CD14-positive monocyte (primary cell): ENCODE results near the gene NRXN3. TPM values are rescaled to one million over a fixed set of nuclear protein-coding genes. Genes with fewer than 3 reads are reported as not detected.

ENCODE experiments used
- DNase-seq, 3 donors: peaks; one replicate each; pipeline ENCODE4 v3.0.0-alpha.2; 2011 to 2022
- H2AFZ ChIP-seq: 2 replicates; pipeline ENCODE4 v1.6.0; 2012; ENCODE audit warnings: mild to moderate bottlenecking, low read depth, low read length, inconsistent platforms; ENCODE audit not compliant: insufficient read depth, poor library complexity, severe bottlenecking
- H3K27ac ChIP-seq, 2 donors: 1 replicate in 1 of 2; 2 replicates in 1 of 2; pipeline ENCODE4 v1.5.1; 2012 to 2013; ENCODE audit warnings: low read length in 2 of 2, control low read depth in 1 of 2, inconsistent platforms in 1 of 2, low read depth in 1 of 2, mild to moderate bottlenecking in 1 of 2
- H3K27me3 ChIP-seq, 2 donors: one replicate each; pipeline versions ENCODE4 v1.6.0 to v1.6.1; 2011 to 2013; ENCODE audit warnings: low read length in 2 of 2; ENCODE audit not compliant: control insufficient read depth in 2 of 2, insufficient read depth in 2 of 2
- H3K36me3 ChIP-seq, 2 donors: replicated peaks in 1 of 2; 1 replicate in 1 of 2; 2 replicates in 1 of 2; pipeline versions ENCODE4 v1.5.1 to v1.6.1; 2012 to 2013; ENCODE audit warnings: low read length in 2 of 2, control low read depth in 1 of 2, inconsistent platforms in 1 of 2, mild to moderate bottlenecking in 1 of 2; ENCODE audit not compliant: insufficient read depth in 2 of 2, control insufficient read depth in 1 of 2
- H3K4me1 ChIP-seq, 2 donors: 1 replicate in 1 of 2; 2 replicates in 1 of 2; pipeline versions ENCODE4 v1.5.1 to v1.6.1; 2012 to 2013; ENCODE audit warnings: low read length in 2 of 2, control low read depth in 1 of 2, inconsistent platforms in 1 of 2, mild to moderate bottlenecking in 1 of 2, moderate library complexity in 1 of 2; ENCODE audit not compliant: insufficient read depth in 2 of 2, control insufficient read depth in 1 of 2
- H3K4me2 ChIP-seq: replicated peaks from 2 replicates; pipeline ENCODE3; 2012; ENCODE audit warnings: low read length, moderate library complexity, mild to moderate bottlenecking; ENCODE audit not compliant: poor library complexity, severe bottlenecking; ENCODE audit errors: extremely low read depth
- H3K4me3 ChIP-seq, 3 experiments: fragments of 200-600 bp in 1 of 3; sonication (generic) in 1 of 3; replicated peaks in 1 of 3; 1 replicate in 2 of 3; 2 replicates in 1 of 3; pipeline ENCODE4 v1.5.1; 2011 to 2013; ENCODE audit warnings: low read length in 3 of 3, mild to moderate bottlenecking in 3 of 3, control low read depth in 2 of 3, low read depth in 2 of 3, inconsistent platforms in 1 of 3, moderate library complexity in 1 of 3
- H3K79me2 ChIP-seq: 2 replicates; pipeline ENCODE4 v1.6.0; 2012; ENCODE audit warnings: mild to moderate bottlenecking, control low read depth, inconsistent platforms, low read length, moderate library complexity; ENCODE audit not compliant: insufficient read depth
- H3K9ac ChIP-seq: 2 replicates; pipeline ENCODE4 v1.6.0; 2017; ENCODE audit warnings: low read length, mild to moderate bottlenecking; ENCODE audit not compliant: insufficient read depth, poor library complexity, severe bottlenecking
- H3K9me3 ChIP-seq, 2 donors: replicated peaks in 1 of 2; 1 replicate in 1 of 2; 2 replicates in 1 of 2; pipeline versions ENCODE4 v1.5.1 to v1.6.1; 2012 to 2013; ENCODE audit warnings: low read length in 2 of 2, control low read depth in 1 of 2; ENCODE audit not compliant: control insufficient read depth in 1 of 2, insufficient read depth in 1 of 2
- H4K20me1 ChIP-seq: 2 replicates; pipeline ENCODE4 v1.6.0; 2012; ENCODE audit warnings: mild to moderate bottlenecking, low read length, control low read depth, moderate library complexity; ENCODE audit not compliant: insufficient read depth
- H3K27ac Mint-ChIP-seq, 7 donors: one replicate each; pipeline ENCODE4 v1.8.0; 2020; ENCODE audit warnings: mild to moderate bottlenecking in 7 of 7, mixed read lengths in 7 of 7, moderate library complexity in 6 of 7, inconsistent platforms in 2 of 7
- H3K27me3 Mint-ChIP-seq, 3 donors: one replicate each; pipeline ENCODE4 v1.8.0; 2021 to 2022; ENCODE audit warnings: low read depth in 3 of 3, mild to moderate bottlenecking in 3 of 3, mixed read lengths in 3 of 3, moderate library complexity in 3 of 3, inconsistent platforms in 1 of 3
- H3K36me3 Mint-ChIP-seq, 2 donors: one replicate each; pipeline ENCODE4 v1.8.0; 2020; ENCODE audit warnings: mixed read lengths in 2 of 2, inconsistent platforms in 1 of 2, mild to moderate bottlenecking in 1 of 2
- H3K4me1 Mint-ChIP-seq: one replicate; pipeline ENCODE4 v1.8.0; 2020; ENCODE audit warnings: mild to moderate bottlenecking, mixed read lengths
- H3K4me3 Mint-ChIP-seq, 2 donors: one replicate each; pipeline ENCODE4 v1.8.0; 2020; ENCODE audit warnings: mild to moderate bottlenecking in 2 of 2, mixed read lengths in 2 of 2, moderate library complexity in 1 of 2
- H3K9me3 Mint-ChIP-seq, 7 donors: one replicate each; pipeline ENCODE4 v1.8.0; 2020 to 2022; ENCODE audit warnings: mixed read lengths in 7 of 7, mild to moderate bottlenecking in 6 of 7, moderate library complexity in 6 of 7, inconsistent platforms in 2 of 7
- CTCF ChIP-seq: fragments of 200-600 bp; IDR thresholded peaks from one replicate; pipeline ENCODE4 v1.8.0; 2022; ENCODE audit warnings: antibody characterized with exemption, mild to moderate bottlenecking
- WGBS: methylation state at CpG from one replicate; pipeline ENCODE4 v1.1.5; 2013; ENCODE audit warnings: missing lambda C conversion rate; ENCODE audit not compliant: insufficient coverage; 5-methylcytosine and 5-hydroxymethylcytosine counted together
- intact Hi-C, 2 donors: fragments of 100-400 bp; cut with micrococcal nuclease; formaldehyde crosslinking; loops; one replicate each; pipeline versions ENCODE4 v1.15.0 to v1.15.1; 2023
- polyA plus RNA-seq, 3 donors: library from polyadenylated mRNA; depleted of rRNA in 1 of 3; unstranded in 2 of 3; stranded (reverse) in 1 of 3; fragments of 300-500 nt in 2 of 3; fragments of >200 nt in 1 of 3; fragmentation: Illumina TruSeq in 2 of 3; gene quantifications; 1 replicate in 2 of 3; 2 replicates in 1 of 3; pipeline ENCODE4 v1.2.3, GENCODE V29; 2012 to 2021

The NRXN3 gene
- polyA plus RNA-seq, 3 donors: not detected

- Histone ChIP-seq H3K79me2 (no peaks in the 10 kb centered on the region), H3K27me3 (no peaks in the 10 kb centered on the region), H3K4me2 (no peak overlapping the region), H3K9ac (no peak overlapping the region), H3K4me3 (no peak overlapping the region), H3K36me3 (no peaks in the 10 kb centered on the region), H4K20me1 (no peaks in the 10 kb centered on the region), H3K27ac (no peak overlapping the region), H3K4me1 (no peaks in the 10 kb centered on the region), H2AFZ (no peak overlapping the region), H3K9me3 (peaks cover 0 to 3% of the 10 kb centered on the region in 2 donors)
- Mint-ChIP-seq H3K36me3 (no peaks in the 10 kb centered on the region), H3K4me1 (no peaks in the 10 kb centered on the region), H3K27ac (no peak overlapping the region), H3K27me3 (peaks cover 0 to 2% (median 0%) of the 10 kb centered on the region in 3 donors), H3K9me3 (peaks cover 0 to 9% (median 6%) of the 10 kb centered on the region in 7 donors), H3K4me3 (no peak overlapping the region)
- TF ChIP-seq CTCF: no peak
- DNase-seq: no peak
- intact Hi-C loops: no loop called here
- WGBS: 88% methylated on average over 3 of the region's 7 CpGs
Measured at GRCh38 chr14:79483477-79484388, 1313.6 kb downstream of the NRXN3 start.

- intact Hi-C loops: no loop called here
- H3K9me3 ChIP-seq: peaks cover 0 to 2% of the 10 kb centered on the region in 2 donors
- no peaks in the 10 kb centered on the region for H3K36me3 Mint-ChIP-seq
Measured at GRCh38 chr14:79487632-79488031, 1317.5 kb downstream of the NRXN3 start.

More at GRCh38 chr14:79487632-79488031, 1317.5 kb downstream of the NRXN3 start:
- Histone ChIP-seq H4K20me1 (no peaks in the 10 kb centered on the region), H3K27ac (no peak overlapping the region), H2AFZ (no peak overlapping the region), H3K4me2 (no peak overlapping the region), H3K4me1 (no peaks in the 10 kb centered on the region), H3K36me3 (no peaks in the 10 kb centered on the region), H3K79me2 (no peaks in the 10 kb centered on the region), H3K4me3 (no peak overlapping the region), H3K9ac (no peak overlapping the region), H3K27me3 (no peaks in the 10 kb centered on the region)
- DNase-seq: no peak
- no peak overlapping the region for H3K4me3 Mint-ChIP-seq
- no peak for TF ChIP-seq CTCF
- H3K27me3 Mint-ChIP-seq: peaks cover 0 to 2% (median 0%) of the 10 kb centered on the region in 3 donors
- no peak overlapping the region for H3K27ac Mint-ChIP-seq
- no peaks in the 10 kb centered on the region for H3K4me1 Mint-ChIP-seq
- WGBS: no CpG with 5 or more reads among the region's 1 CpG
- H3K9me3 Mint-ChIP-seq: peaks cover 2 to 11% (median 4%) of the 10 kb centered on the region in 7 donors
